ENCODE results near the gene LTBP2. TPM values are rescaled to one million over a fixed set of nuclear protein-coding genes. Genes with fewer than 3 reads are reported as not detected.

LTBP2 gene
- polyA plus RNA-seq, 3 donors = 2.0 to 2.7 (median 2.4) TPM

GRCh38 chr14:74575507-74575906, 36.5 kb downstream of the LTBP2 start:
- no peak for DNase-seq (ENCODE audit: low read depth in 3 of 3, low spot score in 2 of 3)

GRCh38 chr14:74574706-74575105, 37.3 kb downstream of the LTBP2 start:
- DNase-seq (ENCODE audit: low read depth in 3 of 3, low spot score in 2 of 3) = no peak

GRCh38 chr14:74574090-74574433, 38.0 kb downstream of the LTBP2 start:
- DNase-seq (ENCODE audit: low read depth in 3 of 3, low spot score in 2 of 3) = no peak

- no peak for DNase-seq (ENCODE audit: low read depth in 3 of 3, low spot score in 2 of 3)
Measured at GRCh38 chr14:74573421-74574089, 38.5 kb downstream of the LTBP2 start.

DNA sequence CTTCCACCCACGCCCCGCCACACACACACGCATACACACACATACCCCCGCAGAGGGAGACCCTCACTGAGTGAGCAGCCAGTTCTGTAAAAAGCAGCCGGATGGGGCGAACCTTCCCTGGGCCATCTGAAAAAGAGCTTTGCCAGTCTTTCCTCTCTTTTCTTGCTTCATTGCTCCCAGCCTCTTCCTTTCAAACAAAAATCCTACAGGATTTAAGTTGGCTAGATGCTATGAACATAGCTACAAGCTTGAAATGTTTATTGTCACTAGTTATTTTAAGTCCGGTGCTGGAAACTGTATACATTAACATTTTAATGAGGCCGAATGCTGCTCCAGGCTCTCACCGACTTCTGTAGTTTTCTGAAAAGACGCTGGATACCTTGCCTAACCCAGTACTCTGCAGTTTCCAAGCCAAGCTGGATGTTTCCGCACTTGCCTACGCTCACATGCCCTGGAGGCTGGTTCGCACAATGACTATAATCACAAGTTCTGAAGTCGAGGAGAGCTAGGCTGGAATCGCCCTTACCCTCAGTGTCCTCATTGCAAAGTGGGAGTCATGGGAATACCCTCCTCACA, 39.2 kb downstream of the LTBP2 start:
- no peak for DNase-seq (ENCODE audit: low read depth in 3 of 3, low spot score in 2 of 3)

DNA sequence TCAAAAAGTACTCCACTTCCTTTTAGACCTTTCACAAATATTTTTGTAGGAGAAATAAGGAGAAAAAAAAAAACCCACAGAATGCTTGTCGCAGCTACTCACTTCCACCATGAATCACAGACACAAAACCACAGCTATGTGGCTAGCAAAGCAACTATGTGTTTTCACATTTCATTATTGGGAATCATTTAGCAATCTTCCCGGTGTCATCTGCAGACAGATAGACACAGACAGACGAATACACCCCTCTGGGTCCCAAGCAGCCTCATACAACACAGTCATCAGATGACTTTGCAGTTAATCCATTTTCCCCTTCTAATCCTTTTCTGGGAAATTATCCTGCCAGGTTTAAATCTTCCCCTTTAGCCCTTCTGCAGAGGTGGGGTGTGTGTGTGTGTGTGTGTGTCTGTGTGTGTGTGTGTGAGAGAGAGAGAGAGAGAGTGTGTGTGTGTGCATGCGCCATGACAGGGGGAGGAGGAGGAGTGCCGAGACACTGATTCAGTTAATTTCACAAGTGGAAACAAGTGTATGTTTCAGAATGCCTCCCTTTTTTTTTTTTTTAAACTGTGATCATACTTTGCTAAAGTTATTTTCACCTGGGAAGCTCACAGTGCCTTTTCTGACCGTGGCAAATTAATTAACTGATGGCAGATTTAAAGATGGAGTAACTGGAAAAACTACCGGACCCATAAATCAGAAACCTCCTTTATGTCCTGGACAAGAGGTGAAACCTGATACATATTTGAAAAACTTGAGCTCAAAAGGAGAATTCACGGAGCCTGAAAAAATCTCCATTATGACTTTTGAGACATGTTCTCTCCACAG, 39.9 kb downstream of the LTBP2 start:
- DNase-seq (ENCODE audit: low read depth in 3 of 3, low spot score in 2 of 3) = peak; percentile 57 to 77 (median 62)

- DNase-seq (ENCODE audit: low read depth in 3 of 3, low spot score in 2 of 3) = no peak
Measured at GRCh38 chr14:74571441-74571841, 40.6 kb downstream of the LTBP2 start.

- DNase-seq (ENCODE audit: low read depth in 3 of 3, low spot score in 2 of 3) = no peak
Measured at GRCh38 chr14:74570696-74571095, 41.3 kb downstream of the LTBP2 start.

- no peak for DNase-seq (ENCODE audit: low read depth in 3 of 3, low spot score in 2 of 3)
Measured at GRCh38 chr14:74569806-74570591, 42.0 kb downstream of the LTBP2 start.

- DNase-seq (ENCODE audit: low read depth in 3 of 3, low spot score in 2 of 3) = no peak
Measured at GRCh38 chr14:74569387-74569786, 42.6 kb downstream of the LTBP2 start.

GRCh38 chr14:74568911-74569310, 43.1 kb downstream of the LTBP2 start:
- DNase-seq (ENCODE audit: low read depth in 3 of 3, low spot score in 2 of 3) = no peak

DNA sequence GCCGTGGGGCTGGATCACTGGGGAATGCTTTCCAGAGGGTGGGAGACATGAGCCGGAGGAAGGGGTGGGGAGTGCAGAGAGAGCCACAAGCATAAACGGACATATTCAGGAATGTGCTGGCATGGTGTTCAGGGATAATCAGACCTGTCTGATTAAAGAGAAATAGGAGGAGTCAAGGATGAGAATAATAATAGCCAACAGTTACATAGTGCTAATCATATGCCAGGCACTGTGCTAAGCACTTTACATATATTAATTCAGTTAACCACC, 43.7 kb downstream of the LTBP2 start:
- no peak for DNase-seq (ENCODE audit: low read depth in 3 of 3, low spot score in 2 of 3)

DNA sequence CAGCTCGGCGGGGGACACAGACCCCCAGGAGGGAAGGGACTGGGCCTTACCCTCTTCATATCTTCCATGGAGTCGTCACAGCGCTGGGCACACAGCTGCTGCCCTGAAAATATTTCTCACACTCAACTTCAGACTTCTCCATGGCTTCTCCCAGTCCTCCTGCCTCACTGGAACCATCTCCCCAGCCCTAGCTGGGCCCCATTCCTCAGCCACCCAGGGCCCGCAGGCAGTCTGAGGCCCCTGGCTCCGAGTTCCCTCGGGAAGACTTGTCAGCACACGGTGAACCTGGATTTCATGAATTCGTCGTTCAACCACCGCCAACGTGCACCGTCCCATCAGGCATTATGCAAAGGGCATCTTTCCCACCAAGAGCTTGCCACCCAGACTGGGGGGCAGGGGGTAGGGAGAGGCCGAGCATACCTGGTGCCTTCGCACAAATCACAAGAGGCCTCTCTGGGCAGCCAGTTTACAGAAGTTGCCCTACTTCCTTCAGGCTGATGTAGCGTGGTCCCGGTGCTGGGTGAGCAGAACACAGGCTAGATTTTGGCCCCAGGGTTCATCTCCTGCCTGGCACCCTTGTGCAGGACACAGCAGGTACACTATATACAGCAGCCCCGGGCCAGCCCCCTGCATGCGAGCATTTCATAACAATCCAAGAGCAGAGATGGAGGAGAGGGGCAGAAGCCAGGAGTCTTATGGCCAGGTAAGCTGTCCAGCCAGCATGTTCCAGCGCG, 44.2 kb downstream of the LTBP2 start:
- no peak for DNase-seq (ENCODE audit: low read depth in 3 of 3, low spot score in 2 of 3)

DNA sequence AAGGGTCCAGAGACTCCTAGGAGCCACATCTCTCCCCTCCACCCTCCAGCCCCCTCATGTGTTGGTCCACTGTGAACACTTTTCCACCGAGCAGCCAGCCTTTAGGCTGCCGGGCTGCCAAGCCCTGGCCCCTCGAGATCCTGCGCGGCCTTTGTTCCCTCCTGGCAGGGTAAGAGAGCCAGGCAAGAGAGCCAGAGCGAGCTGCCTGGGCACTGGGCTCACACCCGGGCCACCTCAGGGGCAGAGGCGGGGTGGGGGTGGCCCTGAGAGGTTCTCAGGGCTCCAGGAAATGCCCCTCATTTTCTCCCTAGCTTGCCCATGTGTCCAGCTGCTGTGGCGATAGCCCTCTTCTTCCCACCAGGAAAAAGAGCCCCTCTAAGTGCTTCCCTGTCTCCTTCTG, 44.8 kb downstream of the LTBP2 start:
- no peak for DNase-seq (ENCODE audit: low read depth in 3 of 3, low spot score in 2 of 3)

- no peak for DNase-seq (ENCODE audit: low read depth in 3 of 3, low spot score in 2 of 3)
Measured at GRCh38 chr14:74566174-74567141, 45.6 kb downstream of the LTBP2 start.

DNA sequence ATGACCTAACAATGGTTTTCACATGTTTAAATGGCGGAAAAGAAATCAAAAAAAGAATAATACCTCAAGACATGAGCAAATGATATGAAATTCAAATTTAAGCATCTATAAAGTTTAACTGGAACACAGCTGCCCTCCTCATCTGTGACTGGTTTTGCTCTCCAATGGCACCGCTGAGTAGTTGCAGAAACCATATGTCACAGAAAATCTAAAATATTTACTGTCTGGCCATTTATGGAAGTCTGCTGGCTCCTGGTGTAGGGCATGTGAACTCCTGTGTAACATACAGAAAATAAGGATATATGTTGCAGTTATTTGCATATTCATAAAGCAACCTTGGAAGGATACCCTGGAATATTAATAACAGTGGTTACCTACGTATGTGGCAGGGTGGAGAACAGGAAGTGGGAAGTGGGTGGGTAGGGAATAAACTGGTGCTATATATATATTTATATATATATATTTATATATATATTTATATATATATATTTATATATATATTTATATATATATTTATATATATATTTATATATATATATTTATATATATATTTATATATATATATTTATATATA, 48.4 kb downstream of the LTBP2 start:
- no peak for DNase-seq (ENCODE audit: low read depth in 3 of 3, low spot score in 2 of 3)

DNA sequence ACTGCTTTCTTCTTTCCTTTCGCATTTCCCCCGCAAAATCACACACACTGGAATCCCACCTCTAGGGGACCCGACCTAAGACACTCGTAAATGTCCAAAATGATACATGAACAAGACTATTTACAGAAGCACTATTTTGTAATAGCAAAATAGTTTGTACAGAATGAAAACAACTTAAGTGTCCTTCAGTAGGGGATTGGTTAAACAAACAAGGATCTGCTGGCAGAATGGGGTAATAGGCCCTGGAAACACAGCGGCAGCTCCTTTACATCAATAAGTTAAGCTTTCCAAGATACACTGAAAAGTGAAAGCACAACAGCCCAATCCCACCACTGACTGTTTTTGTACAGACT, 48.8 kb downstream of the LTBP2 start:
- DNase-seq (ENCODE audit: low read depth in 3 of 3, low spot score in 2 of 3) = no peak

DNA sequence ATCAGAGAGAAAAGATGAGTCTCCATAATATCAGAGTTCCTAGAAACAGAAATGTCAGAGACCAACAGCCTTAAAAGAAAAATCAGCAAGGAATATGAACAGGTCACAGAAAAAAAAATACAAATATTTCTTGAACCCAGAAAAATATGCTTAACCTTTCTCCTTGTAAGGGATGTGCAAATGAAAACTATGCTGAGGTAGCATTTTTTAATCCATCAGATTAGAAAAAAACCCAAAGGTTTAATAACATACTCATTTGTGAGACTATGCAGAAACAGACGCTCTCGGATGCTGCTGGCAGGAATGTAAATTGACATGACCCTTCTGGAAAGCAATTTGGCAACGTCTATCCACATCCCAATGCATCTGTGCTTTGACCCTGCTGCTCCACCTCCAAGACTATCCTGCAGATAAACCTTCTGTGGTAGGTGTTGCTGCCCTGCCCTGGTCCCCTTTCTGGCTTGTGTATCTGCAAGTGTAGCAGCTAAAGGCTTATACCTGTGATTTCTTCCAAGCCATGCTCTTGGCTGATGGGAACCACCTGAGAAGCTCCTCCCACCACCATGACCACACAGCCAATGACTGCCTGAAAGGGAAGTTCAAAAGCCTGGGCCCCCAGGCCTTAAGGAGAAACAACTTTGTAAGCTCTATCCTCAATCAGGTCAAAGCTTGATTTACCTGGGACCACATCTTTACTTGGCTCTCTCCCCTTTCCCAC, 49.4 kb downstream of the LTBP2 start:
- no peak for DNase-seq (ENCODE audit: low read depth in 3 of 3, low spot score in 2 of 3)

- no peak for DNase-seq (ENCODE audit: low read depth in 3 of 3, low spot score in 2 of 3)
Measured at GRCh38 chr14:74558655-74559054, 53.4 kb downstream of the LTBP2 start.
